ENCODE data around the gene DRD4.

Gene DRD4

GRCh38 chr11:611001-611996 lies 25.8 kb upstream of the DRD4 start:
- no peak for DNase-seq

GRCh38 chr11:612201-612960 lies 24.7 kb upstream of the DRD4 start:
- no peak for DNase-seq

GRCh38 chr11:612961-613300 lies 24.1 kb upstream of the DRD4 start:
- no peak for DNase-seq

- peak; percentile 85 for DNase-seq
Measured at GRCh38 chr11:613369-613968, 23.6 kb upstream of the DRD4 start.

GRCh38 chr11:614021-614622 lies 22.9 kb upstream of the DRD4 start:
- DNase-seq = no peak

- DNase-seq = no peak
Measured at GRCh38 chr11:614623-615503, 22.2 kb upstream of the DRD4 start.

GRCh38 chr11:615504-616319 lies 21.4 kb upstream of the DRD4 start, which contains the start of gene IRF7:
TSS of gene IRF7 (minus strand) at chr11:615950. CDS start at chr11:615364, 586 bp downstream.
- peak; percentile 81 for DNase-seq

GRCh38 chr11:616320-617198 lies 20.5 kb upstream of the DRD4 start:
- no peak for DNase-seq

- no peak for DNase-seq
Measured at GRCh38 chr11:617199-617911, 19.7 kb upstream of the DRD4 start.

- no peak for DNase-seq
Measured at GRCh38 chr11:617912-618682, 19.0 kb upstream of the DRD4 start.

- DNase-seq = no peak
Measured at GRCh38 chr11:618856-619627, 18.0 kb upstream of the DRD4 start.

GRCh38 chr11:619628-620050 lies 17.4 kb upstream of the DRD4 start:
- DNase-seq = no peak

- no peak for DNase-seq
Measured at GRCh38 chr11:620201-620600, 16.9 kb upstream of the DRD4 start.

- no peak for DNase-seq
Measured at GRCh38 chr11:620935-621814, 15.9 kb upstream of the DRD4 start.

- DNase-seq = no peak
Measured at GRCh38 chr11:621838-622237, 15.2 kb upstream of the DRD4 start.

- DNase-seq = no peak
Measured at GRCh38 chr11:623349-623869, 13.7 kb upstream of the DRD4 start.
